Cardiac fibroblast (primary cell): ENCODE measurements around the gene AAGAB.

Source experiments
- DNase-seq, 2 donors: peaks; one replicate each; pipeline versions ENCODE4 v3.0.0 to v3.0.0-alpha.2; 2010; ENCODE audit warnings: low read depth in 2 of 2
- H3K4me3 ChIP-seq, 2 donors: replicated peaks in 1 of 2; 1 replicate in 1 of 2; 2 replicates in 1 of 2; pipeline ENCODE4 v1.5.1; 2011; ENCODE audit warnings: low read depth in 2 of 2, low read length in 2 of 2, mild to moderate bottlenecking in 2 of 2, moderate library complexity in 1 of 2
- TF ChIP-seq, protein P1 (sequence below): IDR thresholded peaks from one replicate; pipeline ENCODE4 v1.5.1; 2011; ENCODE audit warnings: low read depth, mild to moderate bottlenecking, low read length, inconsistent platforms

The AAGAB gene

DNA sequence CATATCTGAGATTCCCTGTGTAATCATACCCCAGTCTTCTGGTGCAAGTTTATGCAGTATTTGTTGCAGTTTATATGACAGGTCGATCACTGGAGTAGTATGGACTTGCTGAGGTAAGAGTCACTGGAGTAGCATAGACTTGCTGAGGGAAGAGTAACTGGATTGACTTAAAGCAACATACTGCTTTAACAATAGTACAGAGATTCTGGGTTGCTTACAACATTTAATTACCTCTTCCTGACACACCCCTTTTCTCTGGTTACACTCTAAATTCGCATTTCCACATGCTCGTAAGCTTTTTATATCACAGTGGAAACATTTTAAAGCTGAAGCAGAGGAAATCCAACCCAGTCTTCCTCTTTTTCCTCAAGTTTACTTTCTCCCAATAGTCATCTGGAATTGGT lies 11.8 kb downstream of the AAGAB start:
- H3K4me3 ChIP-seq: no peak overlapping the region
- TF ChIP-seq, protein P1, sequence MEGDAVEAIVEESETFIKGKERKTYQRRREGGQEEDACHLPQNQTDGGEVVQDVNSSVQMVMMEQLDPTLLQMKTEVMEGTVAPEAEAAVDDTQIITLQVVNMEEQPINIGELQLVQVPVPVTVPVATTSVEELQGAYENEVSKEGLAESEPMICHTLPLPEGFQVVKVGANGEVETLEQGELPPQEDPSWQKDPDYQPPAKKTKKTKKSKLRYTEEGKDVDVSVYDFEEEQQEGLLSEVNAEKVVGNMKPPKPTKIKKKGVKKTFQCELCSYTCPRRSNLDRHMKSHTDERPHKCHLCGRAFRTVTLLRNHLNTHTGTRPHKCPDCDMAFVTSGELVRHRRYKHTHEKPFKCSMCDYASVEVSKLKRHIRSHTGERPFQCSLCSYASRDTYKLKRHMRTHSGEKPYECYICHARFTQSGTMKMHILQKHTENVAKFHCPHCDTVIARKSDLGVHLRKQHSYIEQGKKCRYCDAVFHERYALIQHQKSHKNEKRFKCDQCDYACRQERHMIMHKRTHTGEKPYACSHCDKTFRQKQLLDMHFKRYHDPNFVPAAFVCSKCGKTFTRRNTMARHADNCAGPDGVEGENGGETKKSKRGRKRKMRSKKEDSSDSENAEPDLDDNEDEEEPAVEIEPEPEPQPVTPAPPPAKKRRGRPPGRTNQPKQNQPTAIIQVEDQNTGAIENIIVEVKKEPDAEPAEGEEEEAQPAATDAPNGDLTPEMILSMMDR: no peak
- DNase-seq: peak; percentile 18 to 31

DNA sequence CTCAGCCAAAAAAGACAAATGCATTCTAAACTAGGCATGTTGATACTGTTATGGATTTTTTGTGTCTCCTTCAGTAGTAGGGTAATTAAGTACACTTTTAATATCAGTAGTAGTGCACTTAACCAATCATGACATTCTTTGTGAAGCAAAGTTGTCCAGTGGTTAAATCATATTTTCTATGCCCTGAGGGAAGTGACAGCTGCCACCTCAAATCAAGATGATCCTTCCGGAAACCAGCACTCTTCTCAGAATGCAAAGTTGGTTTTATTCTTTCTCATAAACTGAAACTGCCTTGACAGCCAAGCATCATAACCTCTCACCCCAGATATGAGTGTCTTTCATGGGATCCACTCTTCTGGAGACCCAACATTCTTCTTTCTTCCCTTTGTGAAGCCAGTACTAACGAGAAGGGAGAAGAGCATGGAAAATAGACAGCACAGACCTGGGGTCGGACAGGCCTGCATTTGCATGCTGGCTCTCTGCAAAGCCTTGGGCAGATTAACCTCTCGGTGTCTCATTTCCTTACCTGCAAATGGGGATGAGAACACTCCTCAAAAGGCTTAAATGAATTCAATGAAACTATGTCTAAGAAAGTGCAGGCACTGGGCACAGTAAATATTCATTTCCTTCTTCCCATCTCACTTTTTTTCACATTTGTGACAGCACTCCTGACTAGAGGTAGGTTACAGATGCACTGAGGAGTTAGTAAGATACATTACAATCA lies 13.2 kb downstream of the AAGAB start:
- TF ChIP-seq, protein P1: no peak

DNA sequence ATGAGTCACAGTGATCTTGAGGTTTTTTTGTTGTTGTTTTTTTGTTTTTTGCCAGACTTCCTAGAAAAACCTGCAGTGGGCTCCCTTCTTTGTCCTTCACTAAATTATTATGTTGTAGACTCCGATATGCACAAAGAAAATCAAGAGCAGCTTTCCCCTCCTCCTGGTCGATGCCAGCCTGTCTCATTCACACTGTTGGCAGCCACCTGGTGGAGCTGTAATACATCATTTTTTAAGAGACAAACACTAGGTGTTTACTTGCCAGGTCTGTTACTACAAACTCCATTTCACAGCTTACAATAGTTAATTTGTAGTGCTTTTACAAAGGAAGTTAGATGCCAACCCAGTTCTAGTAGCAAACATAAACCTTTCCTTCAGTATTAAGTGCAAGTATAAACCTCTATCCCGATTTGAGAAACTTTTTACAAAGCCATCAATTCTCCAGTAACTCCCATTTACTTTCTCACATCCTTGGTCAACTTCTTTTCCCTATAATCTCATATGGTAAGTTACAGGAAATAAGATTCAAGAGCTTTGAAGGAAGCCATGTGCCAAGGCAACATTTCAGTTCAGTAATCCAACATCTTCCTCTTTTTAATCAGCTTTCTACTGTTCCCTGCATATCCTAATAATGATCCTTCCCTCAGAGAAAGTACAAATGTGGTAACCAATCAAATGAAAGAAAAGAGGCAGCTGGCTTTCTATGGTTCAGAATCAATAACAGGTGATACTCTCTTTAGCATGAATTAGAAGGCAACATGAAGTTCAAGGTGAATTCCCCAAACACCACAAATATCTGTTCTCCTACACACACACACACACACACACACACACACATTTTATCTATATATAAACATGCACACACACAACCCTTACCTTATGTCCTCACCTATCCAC lies 14.0 kb downstream of the AAGAB start:
- DNase-seq: peak; percentile 6 to 17
- TF ChIP-seq, protein P1: peak; percentile 29
- H3K4me3 ChIP-seq: no peak overlapping the region

More for the DNA sequence above, 13.2 kb downstream of the AAGAB start:
- no peak for DNase-seq
- H3K4me3 ChIP-seq: no peak overlapping the region

DNA sequence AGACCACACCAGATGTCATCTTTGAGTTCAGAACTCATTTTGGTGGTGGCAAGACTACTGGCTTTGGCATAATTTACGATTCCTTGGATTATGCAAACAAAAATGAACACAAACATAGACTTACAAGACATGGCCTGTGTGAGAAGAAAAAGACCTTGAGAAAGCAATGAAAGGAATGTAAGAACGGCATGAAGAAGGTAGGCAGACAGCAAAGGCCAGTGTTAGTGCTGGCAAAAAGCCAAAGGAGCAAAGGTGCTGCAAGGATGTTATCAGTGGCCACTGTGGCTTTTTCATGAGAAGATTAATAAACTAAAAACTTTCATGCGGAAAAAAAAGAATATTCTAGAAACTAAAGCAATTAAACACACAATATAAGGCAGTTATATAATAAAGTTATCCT lies 21.9 kb downstream of the AAGAB start:
- TF ChIP-seq, protein P1: no peak
- no peak overlapping the region for H3K4me3 ChIP-seq
- DNase-seq: no peak

DNA sequence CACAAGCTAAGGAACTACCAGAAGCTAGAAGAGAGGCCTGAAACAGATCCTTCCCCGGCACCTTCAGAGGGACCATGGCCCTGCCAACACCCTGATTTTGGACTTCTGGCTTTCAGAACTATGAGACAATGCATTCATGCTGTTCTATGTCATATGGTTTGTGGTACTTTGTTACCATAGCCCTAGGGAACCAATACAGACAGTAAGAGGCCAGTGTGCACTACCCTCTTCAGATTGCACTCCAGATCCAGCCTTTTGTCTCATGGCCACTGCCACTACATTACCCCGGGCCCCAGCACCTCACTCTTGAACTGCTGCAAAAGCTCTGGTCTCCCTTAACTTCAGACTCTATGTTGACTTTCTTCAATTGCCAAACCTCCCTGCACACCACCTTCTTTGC lies 24.0 kb downstream of the AAGAB start:
- no peak overlapping the region for H3K4me3 ChIP-seq
- no peak for DNase-seq
- TF ChIP-seq, protein P1: no peak

DNA sequence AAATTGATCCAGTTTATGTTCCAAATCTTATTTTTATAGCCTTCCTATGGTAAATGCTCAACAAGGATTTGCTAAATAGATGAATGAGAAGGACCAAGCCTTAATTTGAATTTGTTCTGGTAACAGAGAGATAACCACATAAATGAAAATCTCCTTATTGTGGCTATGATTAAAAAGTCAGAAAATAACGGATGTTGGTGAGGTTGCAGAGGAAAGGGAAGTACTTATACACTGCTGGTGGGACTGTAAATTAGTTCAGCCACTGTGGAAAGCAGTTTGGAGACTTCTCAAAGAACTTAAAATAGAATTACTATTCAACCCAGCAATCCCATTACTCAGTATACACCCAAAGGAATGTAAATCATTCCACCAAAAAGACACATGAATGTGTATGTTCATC lies 26.2 kb downstream of the AAGAB start:
- no peak for DNase-seq
- no peak overlapping the region for H3K4me3 ChIP-seq
- TF ChIP-seq, protein P1: no peak
